ENCODE results near the gene PEX7.
"Not testable (repeated sequence)": the region's sequence is repeated elsewhere in the genome, so short reads cannot be mapped to it uniquely, and the experiment has no call there.

Gene PEX7

GRCh38 chr6:136788069-136788902 is 34.1 kb upstream of the PEX7 start:
- no peaks in the 10 kb centered on the region; the same call in 1 of the 2 replicates for H3K36me3 ChIP-seq
- no peak for DNase-seq
- no peaks in the 10 kb centered on the region; the same call in 1 of the 2 replicates for H3K4me1 ChIP-seq
- no peak for TF ChIP-seq CTCF (IDR thresholded peaks at IDR 0.05; ENCODE audit: low read depth, low read length)
- no peaks in the 10 kb centered on the region for H3K27me3 ChIP-seq
- H3K9me3 ChIP-seq: no peaks in the 10 kb centered on the region
- no peak overlapping the region for H3K4me3 ChIP-seq (ENCODE audit: low read depth, low read length)

GRCh38 chr6:136789440-136789839 is 33.0 kb upstream of the PEX7 start:
- not testable (repeated sequence) for H3K9me3 ChIP-seq; H3K27me3 ChIP-seq; DNase-seq; H3K4me3 ChIP-seq (ENCODE audit: low read depth, low read length); H3K4me1 ChIP-seq; H3K36me3 ChIP-seq

GRCh38 chr6:136790411-136791295 is 31.7 kb upstream of the PEX7 start:
- Histone ChIP-seq H3K36me3 (no peaks in the 10 kb centered on the region), H3K9me3 (no peaks in the 10 kb centered on the region), H3K27me3 (no peaks in the 10 kb centered on the region), H3K4me1 (no peaks in the 10 kb centered on the region), H3K4me3 (ENCODE audit: low read depth, low read length) (peak overlapping the region; percentile 87)
- no peak for DNase-seq
- TF ChIP-seq CTCF (IDR thresholded peaks at IDR 0.05; ENCODE audit: low read depth, low read length): no peak

- no peaks in the 10 kb centered on the region for H3K9me3 ChIP-seq
- no peak for TF ChIP-seq CTCF (IDR thresholded peaks at IDR 0.05; ENCODE audit: low read depth, low read length)
- DNase-seq: peak; percentile 49
- H3K36me3 ChIP-seq: no peaks in the 10 kb centered on the region
- no peaks in the 10 kb centered on the region for H3K4me1 ChIP-seq
- no peaks in the 10 kb centered on the region for H3K27me3 ChIP-seq
- H3K4me3 ChIP-seq (ENCODE audit: low read depth, low read length): peak overlapping the region; percentile 87
Measured at GRCh38 chr6:136791296-136792094, 30.9 kb upstream of the PEX7 start.

- no peaks in the 10 kb centered on the region for H3K9me3 ChIP-seq
- no peak for TF ChIP-seq CTCF (IDR thresholded peaks at IDR 0.05; ENCODE audit: low read depth, low read length)
- H3K4me3 ChIP-seq (ENCODE audit: low read depth, low read length): peak overlapping the region; percentile 87
- H3K36me3 ChIP-seq: no peaks in the 10 kb centered on the region
- H3K27me3 ChIP-seq: no peaks in the 10 kb centered on the region
- DNase-seq: no peak
- no peaks in the 10 kb centered on the region for H3K4me1 ChIP-seq
Measured at GRCh38 chr6:136792095-136792409, 30.3 kb upstream of the PEX7 start.
